HG03378 (cell line): ENCODE measurements around the gene WFDC11.
"Not testable (repeated sequence)": the region's sequence is repeated elsewhere in the genome, so short reads cannot be mapped to it uniquely, and the experiment has no call there.

Experiments used
- ATAC-seq: cut with Tn5 transposase; IDR thresholded peaks from one replicate; pipeline ENCODE4 v1.9.1; 2021; ENCODE audit warnings: mild to moderate bottlenecking, moderate library complexity; ENCODE audit not compliant: unreplicated experiment

WFDC11 gene

DNA sequence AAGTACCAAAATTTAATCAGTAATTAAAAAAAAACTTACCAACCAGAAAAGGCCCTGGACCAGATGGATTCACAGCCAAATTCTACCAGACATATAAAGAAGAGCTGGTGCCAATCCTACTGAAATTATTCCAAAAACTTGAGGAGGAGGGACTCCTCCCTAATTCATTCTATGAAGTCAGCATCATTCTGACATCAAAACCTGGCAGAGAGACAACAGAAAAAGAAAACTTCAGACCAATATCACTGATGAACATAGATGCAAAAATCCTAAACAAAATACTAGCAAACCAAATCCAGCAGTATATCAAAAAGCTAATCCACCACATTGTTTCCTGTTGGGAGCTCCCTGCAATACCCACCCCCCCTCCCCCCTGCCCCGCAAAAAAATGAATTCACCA is at the start of gene WFDC11:
TSS of gene WFDC11 (minus strand) at position 101 of the 400 bp plus-strand sequence. CDS start 19,639 bp downstream, outside the sequence.
- ATAC-seq: no peak

DNA sequence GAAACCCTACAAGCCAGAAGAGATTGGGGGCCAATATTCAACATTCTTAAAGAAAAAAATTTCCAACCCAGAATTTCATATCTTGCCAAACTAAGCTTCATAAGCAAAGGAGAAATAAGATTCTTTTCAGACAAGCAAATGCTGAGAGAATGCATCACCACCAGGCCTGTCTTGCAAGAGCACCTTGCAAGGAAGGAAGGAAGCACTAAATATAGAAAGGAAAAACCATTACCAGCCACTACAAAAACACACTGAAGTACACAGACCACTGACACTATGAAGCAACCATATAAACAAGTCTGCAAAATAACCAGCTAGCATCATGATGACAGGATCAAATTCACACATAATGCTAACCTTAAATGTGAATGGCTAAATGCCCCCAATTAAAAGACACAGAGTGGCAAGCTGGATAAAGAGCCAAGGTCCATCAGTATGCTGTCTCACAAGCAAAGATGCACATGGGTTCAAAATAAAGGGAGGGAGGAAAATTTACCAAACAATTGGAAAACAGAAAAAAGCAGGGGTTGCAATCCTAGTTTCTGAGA is 46.2 kb upstream of the WFDC11 start:
- not testable (repeated sequence) for ATAC-seq

DNA sequence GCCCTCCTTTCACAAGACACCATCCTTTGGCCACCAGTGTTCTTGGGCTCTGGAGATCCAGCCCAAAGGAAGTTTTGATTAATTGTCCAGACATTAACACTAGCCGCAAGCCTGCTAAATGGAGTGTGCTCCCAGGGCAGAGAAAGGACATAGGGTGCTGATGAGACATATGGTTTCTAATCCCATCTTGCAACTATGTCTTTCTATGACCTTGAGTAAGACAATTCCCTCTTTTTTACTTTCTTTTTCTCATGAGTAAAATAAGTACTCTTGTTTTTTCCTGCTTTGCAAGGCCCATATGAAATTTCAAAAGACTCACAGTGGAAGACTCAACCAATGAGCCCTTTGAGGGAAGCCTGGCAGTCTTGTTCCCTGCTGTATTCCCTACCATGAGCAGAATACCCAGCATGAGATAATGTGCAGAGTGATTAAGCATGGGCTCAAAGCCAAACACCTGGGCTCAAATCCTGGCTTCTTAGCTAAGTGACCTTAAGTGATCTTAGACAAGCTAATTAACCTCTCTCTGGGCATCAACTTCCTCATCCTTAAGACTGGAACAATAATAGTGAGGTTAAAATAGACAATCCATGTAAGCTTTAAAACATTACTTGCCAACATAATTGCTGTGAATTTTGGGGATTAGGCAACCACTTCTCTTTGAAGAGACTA is 35.1 kb upstream of the WFDC11 start, which contains the start of gene WFDC10B:
TSS of gene WFDC10B (minus strand) at position 51 of the 669 bp plus-strand sequence. CDS start 19,027 bp downstream, outside the sequence.
- no peak for ATAC-seq

DNA sequence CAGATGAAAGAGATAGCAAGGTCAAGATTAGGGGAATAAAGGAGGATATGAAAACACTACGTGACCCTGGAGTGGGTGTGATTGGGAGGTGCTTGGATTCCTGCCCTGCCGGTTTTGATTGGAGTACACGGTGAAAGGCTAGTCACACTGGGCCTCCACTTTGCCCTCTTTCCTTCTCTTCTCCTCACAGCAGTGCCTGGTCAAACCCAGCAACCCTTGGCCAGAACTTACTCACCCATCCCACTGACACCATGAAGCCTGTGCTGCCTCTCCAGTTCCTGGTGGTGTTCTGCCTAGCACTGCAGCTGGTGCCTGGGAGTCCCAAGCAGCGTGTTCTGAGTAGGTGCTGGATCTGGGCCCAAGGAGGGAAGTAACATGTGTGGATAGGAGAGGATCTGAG is 31.8 kb upstream of the WFDC11 start, which contains the start of gene WFDC13:
TSS of gene WFDC13 (plus strand) at position 166 of the 400 bp plus-strand sequence. CDS start at position 252, 86 bp downstream.
- ATAC-seq: no peak

DNA sequence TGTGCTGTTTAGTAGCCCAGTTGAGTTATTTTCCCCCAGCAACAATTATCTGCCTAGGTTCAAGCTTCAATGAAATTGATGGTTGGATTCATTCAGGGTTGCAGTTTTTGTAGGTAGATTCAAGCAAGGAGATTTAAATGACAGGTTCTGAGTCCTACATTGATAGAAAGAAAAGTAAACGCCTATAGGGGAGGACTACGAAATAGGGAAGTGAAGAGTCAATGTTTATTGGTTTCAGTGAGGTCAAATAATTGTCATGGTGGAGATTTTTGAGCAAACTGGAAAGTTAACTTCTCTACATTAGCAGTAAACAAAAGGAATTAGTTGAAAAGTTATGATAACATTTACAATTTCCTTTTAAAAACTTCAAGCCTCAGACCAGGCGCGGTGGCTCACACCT is 31.1 kb upstream of the WFDC11 start:
- ATAC-seq: no peak

DNA sequence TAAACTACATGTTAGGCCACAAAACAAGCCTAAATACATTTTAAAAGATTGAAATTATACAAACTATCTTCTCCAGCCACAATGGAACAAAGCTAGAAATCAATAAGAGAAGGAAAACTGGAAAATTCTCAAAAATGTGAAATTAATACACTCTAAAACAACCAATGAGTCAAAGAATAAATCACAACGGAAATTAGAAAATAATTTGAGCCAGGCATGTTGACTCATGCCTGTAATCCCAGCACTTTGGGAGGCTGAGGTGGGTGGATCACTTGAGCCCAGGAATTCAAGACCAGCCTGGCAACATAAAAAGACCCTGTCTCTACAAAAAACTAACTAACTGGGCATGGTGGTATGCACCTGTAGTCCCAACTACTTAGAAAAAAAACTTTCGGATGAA is 25.5 kb upstream of the WFDC11 start:
- no peak for ATAC-seq

DNA sequence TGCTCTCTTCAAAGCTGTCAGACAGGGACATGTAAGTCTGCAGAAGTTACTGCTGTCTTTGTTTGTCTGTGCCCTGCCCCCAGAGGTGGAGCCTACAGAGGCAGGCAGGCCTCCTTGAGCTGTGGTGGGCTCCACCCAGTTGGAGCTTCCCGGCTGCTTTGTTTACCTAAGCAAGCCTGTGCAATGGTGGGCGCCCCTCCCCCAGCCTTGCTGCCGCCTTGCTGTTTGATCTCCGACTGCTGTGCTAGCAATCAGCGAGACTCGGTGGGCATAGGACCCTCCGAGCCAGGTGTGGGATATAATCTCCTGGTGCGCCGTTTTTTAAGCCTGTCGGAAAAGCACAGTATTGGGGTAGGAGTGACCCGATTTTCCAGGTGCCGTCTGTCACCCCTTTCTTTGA is 23.3 kb upstream of the WFDC11 start:
- ATAC-seq: not testable (repeated sequence)

DNA sequence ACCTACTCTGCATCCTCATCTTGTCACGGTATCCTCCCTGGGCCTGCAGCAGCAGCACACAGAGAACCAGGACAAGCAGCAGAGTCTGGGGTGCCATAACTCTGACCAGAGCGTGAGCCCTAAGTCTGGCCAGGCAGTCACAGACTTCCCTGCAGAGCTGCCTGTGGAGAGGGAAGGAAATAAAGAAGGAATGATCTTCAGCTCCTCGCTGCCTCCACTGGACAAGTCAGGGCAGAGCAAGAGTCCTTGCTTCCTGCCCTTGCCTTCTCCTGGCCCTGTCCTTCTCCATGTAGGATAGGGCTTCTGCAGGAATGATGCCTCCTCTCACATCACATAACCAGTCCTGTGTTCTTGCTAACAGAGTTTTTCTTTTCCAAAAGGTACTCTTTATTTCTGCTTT is 15.9 kb upstream of the WFDC11 start:
- ATAC-seq: no peak

DNA sequence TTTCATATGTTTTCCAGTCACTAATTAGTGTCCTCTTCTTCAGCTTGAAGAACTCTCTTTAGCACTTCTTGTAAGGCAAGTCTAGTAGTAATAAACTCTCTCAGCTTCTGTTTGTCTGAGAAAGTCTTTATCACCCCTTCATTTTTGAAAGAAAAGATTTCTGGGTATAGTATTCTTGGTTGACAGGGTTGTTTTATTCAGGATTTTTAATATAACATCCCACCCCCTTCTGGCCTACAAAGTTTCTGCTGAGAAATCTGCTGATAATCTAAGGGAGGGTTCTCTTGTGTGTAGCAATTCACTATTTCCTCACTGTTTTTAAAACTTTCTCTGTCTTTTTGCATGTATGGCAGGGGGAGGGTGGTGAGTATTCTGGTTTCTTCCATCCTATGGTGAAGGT is 9.6 kb upstream of the WFDC11 start:
- no peak for ATAC-seq

DNA sequence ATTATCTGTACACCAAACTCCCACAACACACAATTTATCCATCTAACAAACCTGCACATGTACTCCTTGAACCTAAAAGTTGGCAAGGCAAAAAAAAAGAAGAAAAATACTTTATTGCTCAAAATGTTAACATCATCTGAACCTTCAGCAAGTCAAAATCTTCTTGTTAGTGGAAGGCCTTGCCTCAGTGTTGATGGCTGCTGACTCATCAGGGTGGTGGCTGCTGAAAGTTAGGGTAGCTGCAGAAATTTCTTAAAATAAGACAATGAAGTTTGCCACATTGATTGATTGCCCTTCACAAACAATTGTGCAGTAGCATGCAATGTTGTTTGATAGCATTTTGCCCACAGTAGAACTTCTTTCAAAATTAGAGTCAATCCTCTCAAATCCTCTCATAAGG is 2.7 kb upstream of the WFDC11 start:
- no peak for ATAC-seq

DNA sequence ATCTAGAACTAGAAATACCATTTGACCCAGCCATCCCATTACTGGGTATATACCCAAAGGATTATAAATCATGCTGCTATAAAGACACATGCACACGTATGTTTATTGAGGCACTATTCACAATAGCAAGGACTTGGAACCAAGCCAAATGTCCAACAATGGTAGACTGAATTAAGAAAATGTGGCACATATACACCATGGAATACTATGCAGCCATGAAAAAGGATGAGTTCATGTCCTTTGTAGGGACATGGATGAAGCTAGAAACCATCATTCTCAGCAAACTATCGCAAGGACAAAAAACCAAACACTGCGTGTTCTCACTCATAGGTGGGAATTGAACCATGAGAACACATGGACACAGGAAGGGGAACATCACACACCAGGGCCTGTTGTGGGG is 13.0 kb downstream of the WFDC11 start:
- ATAC-seq: not testable (repeated sequence)

DNA sequence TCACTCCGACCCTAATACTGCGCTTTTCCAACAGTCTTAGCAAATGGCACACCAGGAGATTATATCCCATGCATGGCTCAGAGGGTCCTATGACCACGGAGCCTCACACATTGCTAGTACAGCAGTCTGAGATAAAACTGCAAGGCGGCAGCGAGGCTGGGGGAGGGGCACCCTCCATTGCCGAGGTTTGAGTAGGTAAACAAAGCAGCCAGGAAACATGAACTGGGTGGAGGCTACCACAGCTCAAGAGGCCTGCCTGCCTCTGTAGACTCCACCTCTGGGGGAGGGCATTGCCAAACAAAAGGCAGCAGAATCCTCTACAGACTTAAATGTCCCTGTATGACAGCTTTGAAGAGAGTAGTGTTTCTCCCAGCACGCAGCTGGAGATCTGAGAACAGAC is 18.3 kb downstream of the WFDC11 start:
- ATAC-seq: not testable (repeated sequence)

DNA sequence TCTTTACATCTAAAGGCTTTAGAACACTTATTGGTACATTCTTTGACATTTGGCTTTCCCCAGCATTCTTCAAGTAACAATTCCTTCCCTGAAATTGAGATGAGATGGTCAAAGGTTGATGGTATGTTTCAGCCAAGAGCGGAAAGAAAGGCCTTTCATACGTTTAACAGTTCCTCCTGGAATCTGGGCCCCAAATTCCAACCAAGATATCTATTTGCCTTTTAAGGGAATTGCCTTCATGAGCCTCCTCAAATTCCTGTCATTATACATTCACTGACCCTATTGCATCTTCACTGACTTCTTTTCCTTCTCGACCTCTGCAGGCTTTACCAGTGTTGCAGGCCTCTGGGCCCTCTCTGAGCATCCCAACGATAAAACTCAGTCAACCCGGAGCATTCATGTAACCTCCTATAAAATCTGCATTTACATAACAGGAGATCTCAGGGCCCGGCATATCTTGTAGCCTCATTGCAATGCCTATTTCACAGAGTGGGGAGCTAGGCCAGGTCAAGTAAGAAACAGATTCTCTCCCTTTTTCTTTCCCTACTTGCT is 20.7 kb downstream of the WFDC11 start:
- no peak for ATAC-seq

DNA sequence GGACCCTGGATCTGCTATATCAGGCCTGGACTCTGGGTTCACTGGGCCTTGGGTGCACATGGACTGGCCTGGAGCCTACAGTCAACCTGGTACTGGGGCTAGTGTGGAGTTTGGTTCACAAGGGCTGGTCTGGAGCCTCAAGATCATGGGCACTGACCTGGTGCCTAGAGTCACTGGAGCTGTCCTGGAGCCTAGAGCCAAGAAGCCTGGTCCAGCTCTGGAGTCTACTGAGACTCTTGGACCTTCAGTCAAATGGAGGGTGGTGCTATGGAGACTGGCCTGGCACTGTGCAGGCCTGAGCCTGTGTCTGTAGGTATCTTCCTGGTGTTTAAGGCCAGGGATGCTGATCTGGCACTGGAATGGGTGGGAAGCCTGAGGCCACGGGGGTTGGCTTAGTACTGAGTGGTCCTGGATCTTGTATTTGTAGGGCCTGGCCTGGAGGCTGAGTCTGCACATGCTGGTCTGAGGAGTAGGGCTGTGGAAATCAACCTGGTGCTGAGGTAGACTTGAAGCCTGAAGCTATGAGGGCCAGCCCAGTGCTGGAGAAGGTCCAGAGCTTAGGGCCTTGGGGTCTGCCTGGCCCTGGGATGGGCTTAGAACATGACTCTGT is 22.5 kb downstream of the WFDC11 start:
- no peak for ATAC-seq

DNA sequence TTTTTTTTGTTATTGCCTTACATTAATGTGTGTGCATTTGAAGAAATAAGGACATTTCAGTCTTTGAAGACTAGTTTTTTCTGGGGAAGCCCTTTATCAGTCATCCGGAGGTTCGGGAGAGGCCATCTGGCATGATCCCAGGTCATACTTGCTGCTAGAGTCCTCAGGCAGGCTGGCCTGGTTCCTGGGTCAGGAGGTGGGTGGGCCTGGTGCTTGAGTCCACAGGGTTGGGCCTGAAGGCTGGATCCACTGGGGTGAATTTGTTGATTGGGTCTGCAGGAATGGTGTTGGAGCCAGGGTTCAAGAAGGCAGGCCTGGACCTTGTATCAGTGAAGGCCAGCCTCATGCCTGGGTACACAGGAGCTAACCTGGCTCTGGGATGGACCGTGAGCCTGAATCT is 23.2 kb downstream of the WFDC11 start:
- ATAC-seq: no peak

DNA sequence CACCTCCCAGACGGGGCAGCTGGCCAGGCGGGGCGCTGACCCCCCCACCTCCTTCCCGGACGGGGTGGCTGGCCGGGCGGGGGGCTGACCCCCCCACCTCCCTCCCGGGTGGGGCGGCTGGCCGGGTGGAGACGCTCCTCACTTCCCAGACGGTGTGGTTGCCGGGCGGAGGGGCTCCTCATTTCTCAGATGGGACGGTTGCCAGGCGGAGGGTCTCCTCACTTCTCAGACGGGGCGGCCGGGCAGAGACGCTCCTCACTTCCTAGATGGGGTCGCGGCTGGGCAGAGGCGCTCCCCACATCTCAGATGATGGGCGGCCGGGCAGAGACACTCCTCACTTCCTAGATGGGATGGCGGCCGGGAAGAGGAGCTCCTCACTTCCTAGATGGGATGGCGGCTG is 24.2 kb downstream of the WFDC11 start:
- ATAC-seq: not testable (repeated sequence)

DNA sequence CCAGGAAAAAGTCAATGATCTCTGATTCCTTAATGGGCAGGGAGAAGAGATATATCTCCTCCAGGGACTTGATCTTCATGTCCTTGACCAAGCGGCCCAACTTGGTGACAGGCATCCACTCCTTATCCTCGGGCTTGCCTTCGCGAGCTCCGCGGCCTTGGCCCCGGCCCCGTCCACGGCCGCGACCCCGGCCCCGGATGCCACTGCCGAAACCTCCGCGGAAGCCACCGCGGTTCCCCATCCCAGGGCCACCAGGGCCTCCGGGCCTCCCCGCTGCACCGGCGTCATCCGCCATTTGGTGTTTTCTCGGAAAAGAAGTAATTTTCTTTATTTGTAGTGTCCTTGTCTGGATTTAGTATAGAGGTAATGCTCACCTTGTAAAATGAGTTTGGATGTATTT is 29.0 kb downstream of the WFDC11 start:
- ATAC-seq: not testable (repeated sequence)

DNA sequence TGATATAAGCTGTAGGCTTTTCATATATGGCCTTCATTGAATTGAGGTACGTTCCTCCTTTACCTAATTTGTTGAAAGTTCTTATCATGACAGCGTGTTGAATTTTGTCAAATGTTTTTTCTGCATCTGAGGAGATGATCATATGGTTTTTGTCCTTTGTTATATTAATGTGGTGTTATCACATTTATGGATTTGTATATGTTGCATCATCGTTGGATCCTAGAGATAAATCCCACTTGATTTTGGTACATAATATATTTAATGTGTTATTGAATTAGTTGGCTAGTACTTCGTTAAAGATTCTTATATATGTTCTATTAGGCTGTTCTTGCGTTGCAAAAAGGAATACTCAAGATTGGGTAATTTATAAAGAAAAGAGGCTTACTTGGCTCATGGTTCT is 30.4 kb downstream of the WFDC11 start:
- no peak for ATAC-seq

DNA sequence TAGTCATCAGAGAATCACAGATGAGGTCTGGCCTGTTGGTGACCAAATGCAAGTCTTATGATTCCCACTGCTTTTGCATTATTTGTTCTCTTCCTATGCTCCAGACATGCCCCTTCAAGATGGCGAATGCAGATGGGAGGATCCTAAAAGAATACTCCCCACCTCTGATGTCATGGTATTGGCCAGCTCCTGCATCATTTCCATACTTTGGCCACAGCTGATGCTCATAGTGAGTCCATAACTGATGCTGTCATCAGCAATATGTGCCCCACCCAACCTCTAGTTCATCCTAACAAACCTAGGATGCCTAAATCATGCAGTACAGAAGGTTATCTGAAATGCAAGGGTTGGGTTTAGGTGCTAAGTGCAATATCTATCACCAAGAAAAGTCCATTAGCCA is 33.5 kb downstream of the WFDC11 start:
- no peak for ATAC-seq

DNA sequence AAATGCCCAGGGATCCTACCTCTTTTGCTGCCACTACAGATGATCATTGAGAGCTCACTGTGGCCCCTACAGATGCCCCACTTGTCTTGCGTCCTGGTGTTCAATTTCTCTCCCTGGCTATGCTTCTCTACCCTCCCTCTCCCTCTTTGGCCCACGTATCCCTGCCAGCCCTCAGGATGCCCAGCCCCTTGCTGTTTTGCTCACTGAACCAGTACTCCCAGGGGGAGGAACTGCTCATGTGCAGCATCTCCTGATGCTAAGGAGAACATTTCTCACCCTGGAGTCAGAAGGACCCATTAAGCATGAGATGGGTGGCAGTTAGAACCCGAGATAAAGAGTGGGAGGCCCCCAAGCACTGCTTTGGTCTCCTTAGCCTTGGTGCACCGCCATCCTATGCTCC is 38.9 kb downstream of the WFDC11 start, which contains the start of gene WFDC9:
TSS of gene WFDC9 (minus strand) at position 101 of the 400 bp plus-strand sequence. CDS start 21,103 bp downstream, outside the sequence.
- no peak for ATAC-seq

DNA sequence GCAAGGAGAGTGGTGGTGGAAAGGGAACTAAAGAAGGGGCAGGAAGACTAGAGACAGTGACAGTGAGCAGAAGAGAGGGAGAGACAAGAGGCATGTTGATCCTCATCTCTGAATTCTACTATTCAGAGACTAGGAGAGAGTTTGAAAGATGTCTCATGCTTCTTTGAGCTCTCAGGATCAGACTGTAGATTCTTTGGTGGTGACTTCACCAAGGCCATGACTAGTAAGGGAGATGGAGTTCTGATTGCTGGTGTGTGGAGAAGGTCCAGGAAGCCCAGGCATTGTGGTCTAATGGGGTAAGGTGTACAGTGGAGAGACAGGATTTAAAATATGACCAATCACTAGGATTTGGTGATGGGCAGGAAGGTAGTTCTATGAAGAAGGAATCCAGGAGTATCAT is 39.7 kb downstream of the WFDC11 start:
- no peak for ATAC-seq
